Lower leg skin (tissue), 3 donors: ENCODE results near the gene TLK2.
"Not testable (repeated sequence)": the region's sequence is repeated elsewhere in the genome, so short reads cannot be mapped to it uniquely, and the experiment has no call there.

Experiments
- CTCF ChIP-seq, 3 donors: fragments of 450-650 bp; IDR thresholded peaks; one replicate each; pipeline ENCODE4 v1.5.1; 2016; ENCODE audit warnings: antibody characterized with exemption in 3 of 3, mild to moderate bottlenecking in 3 of 3, moderate library complexity in 2 of 3
- POLR2A ChIP-seq, 2 donors: fragments of 450-650 bp; IDR thresholded peaks; one replicate each; pipeline ENCODE4 v1.6.1; 2016 to 2017; ENCODE audit warnings: antibody characterized with exemption in 2 of 2, mild to moderate bottlenecking in 1 of 2, moderate library complexity in 1 of 2

- not testable (repeated sequence) for TF ChIP-seq CTCF, POLR2A (IDR thresholded peaks at IDR 0.05)
Measured at GRCh38 chr17:62511014-62511413, 32.4 kb downstream of the TLK2 start.
